ENCODE results near the gene ZBTB18.

Gene ZBTB18

GRCh38 chr1:244092293-244092963, 41.3 kb downstream of the ZBTB18 start:
- no peak for DNase-seq

- no peak for DNase-seq
Observed at GRCh38 chr1:244092964-244093638, 42.0 kb downstream of the ZBTB18 start.

GRCh38 chr1:244094880-244095528, 43.9 kb downstream of the ZBTB18 start:
- DNase-seq, result no peak

- DNase-seq, result no peak
Observed at GRCh38 chr1:244095529-244095911, 44.4 kb downstream of the ZBTB18 start.

GRCh38 chr1:244096066-244096610, 45.1 kb downstream of the ZBTB18 start:
- no peak for DNase-seq

- no peak for DNase-seq
Observed at GRCh38 chr1:244096691-244097090, 45.6 kb downstream of the ZBTB18 start.

- no peak for DNase-seq
Observed at GRCh38 chr1:244097523-244098405, 46.7 kb downstream of the ZBTB18 start.

GRCh38 chr1:244099258-244099930, 48.3 kb downstream of the ZBTB18 start:
- DNase-seq, result no peak

- DNase-seq, result no peak
Observed at GRCh38 chr1:244100276-244100675, 49.2 kb downstream of the ZBTB18 start.

- DNase-seq, result no peak
Observed at GRCh38 chr1:244100704-244101453, 49.8 kb downstream of the ZBTB18 start.

GRCh38 chr1:244102046-244102445, 51.0 kb downstream of the ZBTB18 start:
- DNase-seq, result no peak

GRCh38 chr1:244102468-244102867, 51.4 kb downstream of the ZBTB18 start:
- DNase-seq, result no peak

- DNase-seq, result no peak
Observed at GRCh38 chr1:244104309-244105060, 53.4 kb downstream of the ZBTB18 start.

- no peak for DNase-seq
Observed at GRCh38 chr1:244106176-244106575, 55.1 kb downstream of the ZBTB18 start.

Data from activated CD8-positive, alpha-beta memory T cell treated with anti-CD3 and anti-CD28 coated beads, Interleukin-2, amount 50 U/mL, for 4 hours (primary cell).